Cardiac muscle cell (in vitro differentiated cells and primary cell): ENCODE data around the gene KLK14. TPM values are rescaled to one million over a fixed set of nuclear protein-coding genes. Genes with fewer than 3 reads are reported as not detected.

Experiments used
- DNase-seq, 2 donors: peaks; one replicate each; pipeline versions ENCODE4 v3.0.0 to v3.0.0-alpha.2; 2010 to 2017; ENCODE audit warnings: low read depth in 1 of 2, low spot score in 1 of 2
- H3K27ac ChIP-seq: fragments of 200-600 bp; sonication (generic); 2 replicates; pipeline ENCODE4 v1.5.1; 2016
- H3K27me3 ChIP-seq: fragments of 200-600 bp; sonication (generic); 2 replicates; pipeline ENCODE4 v1.6.0; 2016; ENCODE audit warnings: control low read depth
- H3K36me3 ChIP-seq: fragments of 200-600 bp; sonication (generic); 2 replicates; pipeline ENCODE4 v1.5.1; 2016; ENCODE audit warnings: control low read depth
- H3K4me1 ChIP-seq: fragments of 200-600 bp; sonication (generic); 2 replicates; pipeline ENCODE4 v1.8.1; 2017; ENCODE audit warnings: low read depth, mild to moderate bottlenecking, mixed run types
- H3K4me3 ChIP-seq: fragments of 200-600 bp; sonication (generic); 2 replicates; pipeline ENCODE4 v1.5.1; 2016; ENCODE audit warnings: mild to moderate bottlenecking
- H3K9me3 ChIP-seq: fragments of 200-600 bp; sonication (generic); 2 replicates; pipeline ENCODE4 v1.5.1; 2017; ENCODE audit warnings: low read depth, mild to moderate bottlenecking, control low read depth
- CTCF ChIP-seq: IDR thresholded peaks from 2 replicates; pipeline ENCODE4 v1.5.1; 2012; ENCODE audit warnings: low read depth, mild to moderate bottlenecking, low read length
- polyA plus RNA-seq: library from polyadenylated mRNA; unstranded; fragments of >200 nt; fragmentation: Nextera tagmentation; extraction: Ambion mirVana; gene quantifications from 2 replicates; pipeline ENCODE4 v1.2.1, GENCODE V29; 2016
- total RNA-seq: library from RNA; depleted of rRNA; stranded (reverse); fragments of >200 nt; gene quantifications from 2 replicates; pipeline ENCODE4 v1.2.3, GENCODE V29; 2016

Gene KLK14
- total and polyA plus RNA-seq, 2 experiments from 2014 or later, result 0.24 TPM; not detected in 1

- no peak for TF ChIP-seq CTCF
- no peak for DNase-seq
- Histone ChIP-seq H3K27me3 (no peaks in the 10 kb centered on the region), H3K4me3 (no peak overlapping the region), H3K36me3 (no peaks in the 10 kb centered on the region), H3K9me3 (no peaks in the 10 kb centered on the region), H3K4me1 (no peaks in the 10 kb centered on the region), H3K27ac (no peak overlapping the region)
These were observed 8.4 kb upstream of the KLK14 start for GRCh38 chr19:51091126-51091525.

GRCh38 chr19:51090471-51090870 is 7.8 kb upstream of the KLK14 start:
- TF ChIP-seq CTCF, result no peak

DNA sequence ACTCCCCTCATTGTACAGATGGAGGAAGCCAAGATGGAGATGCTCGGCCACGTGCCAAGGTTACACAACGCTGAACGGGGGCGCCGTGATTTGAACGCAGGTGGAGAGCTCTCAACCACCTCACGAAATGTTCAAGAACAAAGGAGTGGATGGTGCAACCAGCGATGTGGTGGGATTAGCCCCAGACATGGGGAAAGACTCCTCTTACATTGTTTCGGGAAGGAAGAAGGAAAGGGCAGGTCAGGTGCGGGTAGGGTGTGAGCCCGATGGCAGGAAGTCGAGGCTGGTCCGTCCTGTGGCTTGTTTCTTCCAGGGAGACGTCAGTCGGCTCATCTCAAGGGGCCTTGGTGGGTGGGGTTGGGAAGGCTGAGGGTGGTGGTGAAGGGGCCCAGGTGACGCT is 7.1 kb upstream of the KLK14 start:
- H3K4me1 ChIP-seq, result no peaks in the 10 kb centered on the region
- no peak overlapping the region for H3K27ac ChIP-seq
- no peak for TF ChIP-seq CTCF

More at GRCh38 chr19:51090471-51090870, 7.8 kb upstream of the KLK14 start:
- no peaks in the 10 kb centered on the region for H3K4me1 ChIP-seq
- H3K9me3 ChIP-seq, result no peaks in the 10 kb centered on the region
- no peaks in the 10 kb centered on the region for H3K36me3 ChIP-seq
- no peak overlapping the region for H3K4me3 ChIP-seq
- DNase-seq, result no peak
- no peak overlapping the region for H3K27ac ChIP-seq
- no peaks in the 10 kb centered on the region for H3K27me3 ChIP-seq

GRCh38 chr19:51086153-51086850 is 3.6 kb upstream of the KLK14 start:
- TF ChIP-seq CTCF, result no peak
- no peak overlapping the region for H3K4me3 ChIP-seq

More for the DNA sequence above, 7.1 kb upstream of the KLK14 start:
- no peak overlapping the region for H3K4me3 ChIP-seq
- DNase-seq, result no peak
- H3K27me3 ChIP-seq, result no peaks in the 10 kb centered on the region
- no peaks in the 10 kb centered on the region for H3K9me3 ChIP-seq
- no peaks in the 10 kb centered on the region for H3K36me3 ChIP-seq

GRCh38 chr19:51084505-51084904 is 1.8 kb upstream of the KLK14 start:
- Histone ChIP-seq H3K36me3 (no peaks in the 10 kb centered on the region), H3K9me3 (no peaks in the 10 kb centered on the region), H3K4me1 (no peaks in the 10 kb centered on the region), H3K27me3 (peaks cover 4% of the 10 kb centered on the region), H3K4me3 (no peak overlapping the region), H3K27ac (no peak overlapping the region)
- TF ChIP-seq CTCF, result no peak
- DNase-seq, result no peak

More at GRCh38 chr19:51086153-51086850, 3.6 kb upstream of the KLK14 start:
- Histone ChIP-seq H3K4me1 (no peaks in the 10 kb centered on the region), H3K36me3 (no peaks in the 10 kb centered on the region), H3K9me3 (no peaks in the 10 kb centered on the region), H3K27me3 (peaks cover 4% of the 10 kb centered on the region), H3K27ac (no peak overlapping the region)
- DNase-seq, result no peak
